Bronchial smooth muscle cell (primary cell): ENCODE results near the gene LPA. TPM values are rescaled to one million over a fixed set of nuclear protein-coding genes. Genes with fewer than 3 reads are reported as not detected.

Source experiments
- total RNA-seq: library from RNA; depleted of rRNA; stranded (reverse); fragments of >200 nt; gene quantifications from 2 replicates; pipeline ENCODE4 v1.2.1, GENCODE V29; 2014

The LPA gene, protein sequence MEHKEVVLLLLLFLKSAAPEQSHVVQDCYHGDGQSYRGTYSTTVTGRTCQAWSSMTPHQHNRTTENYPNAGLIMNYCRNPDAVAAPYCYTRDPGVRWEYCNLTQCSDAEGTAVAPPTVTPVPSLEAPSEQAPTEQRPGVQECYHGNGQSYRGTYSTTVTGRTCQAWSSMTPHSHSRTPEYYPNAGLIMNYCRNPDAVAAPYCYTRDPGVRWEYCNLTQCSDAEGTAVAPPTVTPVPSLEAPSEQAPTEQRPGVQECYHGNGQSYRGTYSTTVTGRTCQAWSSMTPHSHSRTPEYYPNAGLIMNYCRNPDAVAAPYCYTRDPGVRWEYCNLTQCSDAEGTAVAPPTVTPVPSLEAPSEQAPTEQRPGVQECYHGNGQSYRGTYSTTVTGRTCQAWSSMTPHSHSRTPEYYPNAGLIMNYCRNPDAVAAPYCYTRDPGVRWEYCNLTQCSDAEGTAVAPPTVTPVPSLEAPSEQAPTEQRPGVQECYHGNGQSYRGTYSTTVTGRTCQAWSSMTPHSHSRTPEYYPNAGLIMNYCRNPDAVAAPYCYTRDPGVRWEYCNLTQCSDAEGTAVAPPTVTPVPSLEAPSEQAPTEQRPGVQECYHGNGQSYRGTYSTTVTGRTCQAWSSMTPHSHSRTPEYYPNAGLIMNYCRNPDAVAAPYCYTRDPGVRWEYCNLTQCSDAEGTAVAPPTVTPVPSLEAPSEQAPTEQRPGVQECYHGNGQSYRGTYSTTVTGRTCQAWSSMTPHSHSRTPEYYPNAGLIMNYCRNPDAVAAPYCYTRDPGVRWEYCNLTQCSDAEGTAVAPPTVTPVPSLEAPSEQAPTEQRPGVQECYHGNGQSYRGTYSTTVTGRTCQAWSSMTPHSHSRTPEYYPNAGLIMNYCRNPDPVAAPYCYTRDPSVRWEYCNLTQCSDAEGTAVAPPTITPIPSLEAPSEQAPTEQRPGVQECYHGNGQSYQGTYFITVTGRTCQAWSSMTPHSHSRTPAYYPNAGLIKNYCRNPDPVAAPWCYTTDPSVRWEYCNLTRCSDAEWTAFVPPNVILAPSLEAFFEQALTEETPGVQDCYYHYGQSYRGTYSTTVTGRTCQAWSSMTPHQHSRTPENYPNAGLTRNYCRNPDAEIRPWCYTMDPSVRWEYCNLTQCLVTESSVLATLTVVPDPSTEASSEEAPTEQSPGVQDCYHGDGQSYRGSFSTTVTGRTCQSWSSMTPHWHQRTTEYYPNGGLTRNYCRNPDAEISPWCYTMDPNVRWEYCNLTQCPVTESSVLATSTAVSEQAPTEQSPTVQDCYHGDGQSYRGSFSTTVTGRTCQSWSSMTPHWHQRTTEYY (N-terminal part only)
- total RNA-seq, result not detected in 2 replicates

DNA sequence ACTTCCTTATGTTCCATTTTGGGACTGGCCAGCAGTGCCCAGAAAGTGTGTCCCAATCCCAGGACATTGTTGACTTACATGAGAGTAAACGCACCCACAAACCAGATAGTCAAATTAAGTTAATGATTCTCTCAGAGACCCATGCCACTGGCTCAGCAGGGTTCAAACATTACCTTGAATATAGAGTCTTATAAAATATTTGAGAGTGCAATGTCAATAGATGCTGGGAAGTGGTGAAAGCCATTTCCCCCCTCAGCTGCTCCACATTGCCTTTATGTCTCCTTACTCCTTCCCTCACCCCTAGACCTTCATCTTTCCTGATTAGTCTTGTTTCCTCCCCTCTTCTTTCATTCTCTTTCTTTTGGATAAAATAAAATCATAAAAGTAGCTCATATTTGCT, at the start of gene LPA:
LPA (minus strand) TSS at position 78 of the 400 bp plus-strand sequence; CDS start at position 17, 61 bp downstream.

DNA sequence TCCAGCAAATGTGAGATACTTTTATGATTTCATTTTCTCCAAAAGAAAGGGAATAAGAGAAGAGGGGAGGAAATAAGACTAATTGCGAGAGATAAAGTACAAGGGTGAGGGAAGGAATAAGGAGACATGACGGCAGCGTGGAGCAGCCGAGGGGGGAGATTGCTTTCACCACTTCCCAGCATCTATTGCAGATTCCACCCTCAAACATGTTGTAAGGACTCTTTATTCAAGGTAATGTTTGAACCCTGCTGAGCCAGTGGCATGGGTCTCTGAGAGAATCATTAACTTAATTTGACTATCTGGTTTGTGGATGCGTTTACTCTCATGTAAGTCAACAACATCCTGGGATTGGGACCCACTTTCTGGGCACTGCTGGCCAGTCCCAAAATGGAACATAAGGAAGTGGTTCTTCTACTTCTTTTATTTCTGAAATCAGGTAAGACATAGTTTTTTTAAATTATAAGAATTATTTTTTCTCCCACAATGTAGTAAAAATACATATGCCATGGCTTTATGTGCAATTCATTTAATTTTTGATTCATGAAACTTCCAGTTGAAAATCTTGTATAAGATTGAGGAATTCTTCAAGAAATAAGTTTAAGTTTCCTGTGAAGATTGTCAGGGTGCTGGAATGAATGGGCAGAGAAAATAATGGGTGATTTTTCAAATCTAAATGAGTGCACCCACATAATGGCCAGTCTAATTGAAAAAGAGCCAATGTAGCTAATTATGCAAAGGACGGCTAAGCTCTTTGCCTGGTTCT, 38.0 kb upstream of the LPA start, which contains the start of gene PLG:
PLG (plus strand) TSS at position 327 of the 763 bp plus-strand sequence; CDS start at position 388, 61 bp downstream.

Other genes with a start within 250 kb of the LPA start
- not detected in 2 replicates for gene PLG, start 38.0 kb upstream of the LPA start, total RNA-seq